H1 (cell line): ENCODE results near the gene LYPD6B. TPM values are rescaled to one million over a fixed set of nuclear protein-coding genes. Genes with fewer than 3 reads are reported as not detected.

Experiments used
- CTCF ChIA-PET: fragments of 300-600 bp; sonication (Branson Sonifier 250); formaldehyde crosslinking; loops from one replicate; lab custom pipeline; 2021; ENCODE audit not compliant: partially characterized antibody; lab: Charles Lee
- POLR2A ChIA-PET: fragments of 300-600 bp; sonication (Branson Sonifier 250); formaldehyde crosslinking; loops from one replicate; lab custom pipeline; 2021; ENCODE audit warnings: inconsistent platforms; ENCODE audit not compliant: partially characterized antibody; lab: Charles Lee
- DNase-seq, 2 experiments: peaks; one replicate each; pipeline versions ENCODE4 v3.0.0 to v3.0.0-alpha.2; 2010 to 2022; ENCODE audit warnings: low spot score in 2 of 2, low read depth in 1 of 2, mixed read lengths in 1 of 2
- FAIRE-seq: peaks from 2 replicates; lab custom pipeline; 2011; peaks lifted over from hg19 to GRCh38; lab: Jason Lieb, UNC
- H2AFZ ChIP-seq: 2 replicates; pipeline ENCODE4 v1.8.1; 2012; ENCODE audit warnings: low read length, inconsistent platforms
- H2AK5ac ChIP-seq: 2 replicates; pipeline ENCODE4 v1.6.1; 2013; ENCODE audit warnings: low read depth, low read length
- H2BK120ac ChIP-seq: replicated peaks from 2 replicates; pipeline ENCODE3; 2013; ENCODE audit warnings: low read depth, low read length, inconsistent platforms
- H2BK12ac ChIP-seq: 2 replicates; pipeline ENCODE4 v1.6.1; 2013; ENCODE audit warnings: low read depth, low read length
- H2BK15ac ChIP-seq: 2 replicates; pipeline ENCODE4 v1.6.1; 2013; ENCODE audit warnings: low read length
- H2BK20ac ChIP-seq: 2 replicates; pipeline ENCODE4 v1.6.1; 2013; ENCODE audit warnings: low read length
- H2BK5ac ChIP-seq: 2 replicates; pipeline ENCODE4 v1.6.1; 2013; ENCODE audit warnings: low read depth, low read length
- H3K14ac ChIP-seq: 2 replicates; pipeline ENCODE4 v1.6.1; 2013; ENCODE audit warnings: inconsistent platforms; ENCODE audit not compliant: insufficient read length
- H3K18ac ChIP-seq: 2 replicates; pipeline ENCODE4 v1.6.1; 2013; ENCODE audit warnings: low read length; ENCODE audit errors: extremely low read depth
- H3K23ac ChIP-seq: 2 replicates; pipeline ENCODE4 v1.6.1; 2013; ENCODE audit warnings: inconsistent platforms; ENCODE audit not compliant: insufficient read length
- H3K23me2 ChIP-seq: 2 replicates; pipeline ENCODE4 v1.6.1; 2013; ENCODE audit warnings: low read depth, low read length
- H3K27ac ChIP-seq: 2 replicates; pipeline ENCODE4 v1.6.1; 2011; ENCODE audit warnings: low read depth, low read length, inconsistent platforms
- H3K27me3 ChIP-seq, 4 experiments: replicated peaks in 1 of 4; 1 replicate in 1 of 4; 2 replicates in 3 of 4; pipeline versions ENCODE4 v1.6.1 to v1.8.1; 2011 to 2013; ENCODE audit warnings: low read length in 3 of 4, mild to moderate bottlenecking in 3 of 4, inconsistent platforms in 2 of 4, mixed read lengths in 2 of 4, moderate library complexity in 1 of 4; ENCODE audit not compliant: control insufficient read depth in 3 of 4, insufficient read depth in 3 of 4; ENCODE audit errors: extremely low read depth in 1 of 4
- H3K36me3 ChIP-seq, 4 experiments: 2 replicates each; pipeline versions ENCODE4 v1.6.1 to v1.8.1; 2011 to 2013; ENCODE audit warnings: mild to moderate bottlenecking in 4 of 4, low read length in 3 of 4, moderate library complexity in 2 of 4, control low read depth in 1 of 4, inconsistent platforms in 1 of 4; ENCODE audit not compliant: insufficient read depth in 4 of 4, control insufficient read depth in 2 of 4
- H3K4ac ChIP-seq: replicated peaks from 2 replicates; pipeline ENCODE3; 2013; ENCODE audit warnings: low read length, low read depth, mixed read lengths, inconsistent platforms; ENCODE audit not compliant: insufficient read length
- H3K4me1 ChIP-seq, 4 experiments: replicated peaks in 1 of 4; 1 replicate in 1 of 4; 2 replicates in 3 of 4; pipeline versions ENCODE4 v1.6.1 to v1.8.1; 2011 to 2013; ENCODE audit warnings: low read length in 3 of 4, inconsistent platforms in 2 of 4, mixed read lengths in 1 of 4; ENCODE audit not compliant: insufficient read depth in 4 of 4, control insufficient read depth in 3 of 4
- H3K4me2 ChIP-seq, 2 experiments: 2 replicates each; pipeline versions ENCODE4 v1.6.1 to v1.8.1; 2011 to 2013; ENCODE audit warnings: low read depth in 2 of 2, low read length in 2 of 2, control low read depth in 1 of 2, inconsistent platforms in 1 of 2, mild to moderate bottlenecking in 1 of 2; ENCODE audit not compliant: insufficient read depth in 1 of 2
- H3K4me3 ChIP-seq, 4 experiments: fragments of 200-600, 300-600 bp in 1 of 4; sonication (generic), shearing (Covaris generic), sonication (Bioruptor Twin) in 1 of 4; 2 replicates each; pipeline versions ENCODE4 v1.5.1 to v1.8.1; 2011 to 2016; ENCODE audit warnings: low read length in 4 of 4, low read depth in 3 of 4, control low read depth in 2 of 4, inconsistent platforms in 2 of 4, mild to moderate bottlenecking in 2 of 4, mixed read lengths in 1 of 4, moderate library complexity in 1 of 4; ENCODE audit not compliant: insufficient read depth in 2 of 4; ENCODE audit errors: extremely low read depth in 1 of 4
- H3K56ac ChIP-seq: replicated peaks from 2 replicates; pipeline ENCODE3; 2013; ENCODE audit warnings: low read depth, mild to moderate bottlenecking, mixed read lengths, low read length, inconsistent platforms; ENCODE audit not compliant: insufficient read length
- H3K79me1 ChIP-seq: 2 replicates; pipeline ENCODE4 v1.6.1; 2013; ENCODE audit warnings: low read depth, low read length, control low read depth
- H3K79me2 ChIP-seq, 2 experiments: 2 replicates each; pipeline versions ENCODE4 v1.6.1 to v1.8.1; 2012 to 2013; ENCODE audit warnings: low read length in 2 of 2, mild to moderate bottlenecking in 2 of 2, inconsistent platforms in 1 of 2; ENCODE audit not compliant: insufficient read depth in 2 of 2, control insufficient read depth in 1 of 2
- H3K9ac ChIP-seq, 4 experiments: replicated peaks in 1 of 4; 1 replicate in 1 of 4; 2 replicates in 3 of 4; pipeline versions ENCODE4 v1.6.1 to v1.8.1; 2011 to 2013; ENCODE audit warnings: low read depth in 3 of 4, low read length in 3 of 4, control low read depth in 2 of 4, mild to moderate bottlenecking in 2 of 4, moderate library complexity in 2 of 4, inconsistent platforms in 1 of 4; ENCODE audit errors: extremely low read depth in 1 of 4
- H3K9me3 ChIP-seq, 2 experiments: 2 replicates each; pipeline versions ENCODE4 v1.6.1 to v1.8.1; 2012 to 2013; ENCODE audit warnings: mild to moderate bottlenecking in 2 of 2, moderate library complexity in 2 of 2, control low read depth in 1 of 2, inconsistent platforms in 1 of 2, low read depth in 1 of 2, low read length in 1 of 2, mixed read lengths in 1 of 2; ENCODE audit not compliant: insufficient read depth in 2 of 2
- H4K20me1 ChIP-seq, 2 experiments: replicated peaks in 1 of 2; 2 replicates each; pipeline versions ENCODE3 to v1.8.1; 2011 to 2013; ENCODE audit warnings: inconsistent platforms in 2 of 2, low read length in 2 of 2, mild to moderate bottlenecking in 1 of 2; ENCODE audit not compliant: insufficient read depth in 2 of 2, control insufficient read depth in 1 of 2
- H4K5ac ChIP-seq: 2 replicates; pipeline ENCODE4 v1.6.1; 2013; ENCODE audit warnings: low read length, low read depth, mixed read lengths, inconsistent platforms; ENCODE audit not compliant: insufficient read length
- H4K8ac ChIP-seq: 2 replicates; pipeline ENCODE4 v1.8.0; 2013; ENCODE audit warnings: mild to moderate bottlenecking, moderate library complexity, low read length, inconsistent platforms; ENCODE audit not compliant: insufficient read depth; ENCODE audit errors: extremely low read depth
- H4K91ac ChIP-seq: replicated peaks from 2 replicates; pipeline ENCODE3; 2013; ENCODE audit warnings: low read length, mixed read lengths, inconsistent platforms; ENCODE audit not compliant: insufficient read length
- MAFK ChIP-seq: IDR thresholded peaks from 2 replicates; pipeline ENCODE4 v1.6.1; 2012; ENCODE audit warnings: low read depth, mild to moderate bottlenecking, improper control_type of control experiment, low read length
- MAX ChIP-seq: IDR thresholded peaks from 2 replicates; pipeline ENCODE4 v1.6.1; 2012; ENCODE audit warnings: inconsistent platforms
- RFX5 ChIP-seq: IDR thresholded peaks from 2 replicates; pipeline ENCODE4 v1.6.1; 2011; ENCODE audit warnings: low read depth, low read length, improper control_type of control experiment, borderline replicate concordance
- SP1 ChIP-seq: IDR thresholded peaks from 2 replicates; pipeline ENCODE4 v1.6.1; 2011; ENCODE audit warnings: low read depth, low read length
- YY1 ChIP-seq: IDR thresholded peaks from 2 replicates; pipeline ENCODE4 v1.6.1; 2011; ENCODE audit warnings: low read depth, mild to moderate bottlenecking, low read length
- WGBS, 2 experiments: shearing (Covaris generic) in 1 of 2; methylation state at CpG; one replicate each; pipeline versions ENCODE4 v1.1.6 to v1.1.7; 2013 to 2015; ENCODE audit warnings: low lambda C conversion rate in 2 of 2, mixed read lengths in 2 of 2, inconsistent platforms in 1 of 2, low coverage in 1 of 2, missing lambda C conversion rate in 1 of 2; ENCODE audit not compliant: insufficient replicate concordance in 2 of 2, insufficient coverage in 1 of 2, insufficient read length in 1 of 2; ENCODE audit errors: extremely low coverage in 1 of 2, missing lambda C conversion rate in 1 of 2; 5-methylcytosine and 5-hydroxymethylcytosine counted together
- polyA plus RNA-seq, 7 experiments: library from polyadenylated mRNA; depleted of rRNA in 3 of 7; stranded (reverse) in 5 of 7; unstranded in 2 of 7; fragments of >200 nt in 5 of 7; fragments of 200-250 nt in 2 of 7; gene quantifications; 1 replicate in 5 of 7; 2 replicates in 1 of 7; 4 replicates in 1 of 7; pipeline versions ENCODE4 v1.2.1 to v1.2.3, GENCODE V29; 2011 to 2013; ENCODE audit warnings: missing spikeins in 2 of 7, mixed read lengths in 2 of 7
- total RNA-seq: library from RNA; stranded (reverse); fragmentation: NEBNext Ultra II Directional; extraction: Animal tissue kit (Norgen Biotek cat#: 25700); gene quantifications from 2 replicates; pipeline ENCODE4 v1.2.1, GENCODE V29; 2021

LYPD6B gene
- total and polyA plus RNA-seq, 2 of the 8 experiments (the other 6 are each of a cell fraction or from before 2014, with no cell fraction given), result 2.2 to 3.5 TPM

GRCh38 chr2:149259136-149259535, 220.6 kb downstream of the LYPD6B start:
- H2AFZ ChIP-seq, result no peak overlapping the region
- DNase-seq (no peak), FAIRE-seq (no peak)
- H3K14ac ChIP-seq, result no peak overlapping the region
- WGBS, 2 experiments, result 97% methylated on average over 4 of the region's 4 CpGs; no CpG with 5 or more reads in 1 of the 2 experiments
- no peak overlapping the region for H3K56ac ChIP-seq
- ChIA-PET CTCF (interaction anchor here (0.9 to 1.0 kb wide), 2 partner anchors 9 to 27 kb away, joined by 3 read pairs; no protein-coding TSS in a partner anchor), POLR2A (no interaction called here)
- H4K8ac ChIP-seq, result no peak overlapping the region
- H3K4me1 ChIP-seq, result peaks cover 0 to 4% (median 2%) of the 10 kb centered on the region in 4 experiments; a peak in 2 of 7 replicates
- H3K4me2 ChIP-seq, result no peak overlapping the region
- H3K9ac ChIP-seq, result no peak overlapping the region
- no peaks in the 10 kb centered on the region for H3K79me2 ChIP-seq
- H4K91ac ChIP-seq, result no peak overlapping the region
- H3K23me2 ChIP-seq, result no peaks in the 10 kb centered on the region; the same call in 1 of the 2 replicates
- no peaks in the 10 kb centered on the region for H3K9me3 ChIP-seq
- no peaks in the 10 kb centered on the region; a peak in 1 of 8 replicates for H3K36me3 ChIP-seq
- no peaks in the 10 kb centered on the region for H3K79me1 ChIP-seq
- H3K4me3 ChIP-seq, result no peak overlapping the region
- H2BK5ac ChIP-seq, result no peak overlapping the region
- H4K5ac ChIP-seq, result no peak overlapping the region
- no peak overlapping the region for H3K18ac ChIP-seq
- no peak overlapping the region for H2BK12ac ChIP-seq
- no peak overlapping the region for H2BK15ac ChIP-seq
- no peak overlapping the region for H2BK20ac ChIP-seq
- TF ChIP-seq SP1 (no peak), MAFK (peak; percentile 93), MAX (no peak), YY1 (no peak), RFX5 (no peak)
- H3K27ac ChIP-seq, result no peak overlapping the region
- no peaks in the 10 kb centered on the region for H4K20me1 ChIP-seq
- no peak overlapping the region for H3K4ac ChIP-seq
- H2BK120ac ChIP-seq, result no peak overlapping the region
- H3K27me3 ChIP-seq, result no peaks in the 10 kb centered on the region
- H2AK5ac ChIP-seq, result no peak overlapping the region
- H3K23ac ChIP-seq, result no peak overlapping the region
